ENCODE measurements around the gene RHOJ.
"Not testable (repeated sequence)": the region's sequence is repeated elsewhere in the genome, so short reads cannot be mapped to it uniquely, and the experiment has no call there.

The RHOJ gene

DNA sequence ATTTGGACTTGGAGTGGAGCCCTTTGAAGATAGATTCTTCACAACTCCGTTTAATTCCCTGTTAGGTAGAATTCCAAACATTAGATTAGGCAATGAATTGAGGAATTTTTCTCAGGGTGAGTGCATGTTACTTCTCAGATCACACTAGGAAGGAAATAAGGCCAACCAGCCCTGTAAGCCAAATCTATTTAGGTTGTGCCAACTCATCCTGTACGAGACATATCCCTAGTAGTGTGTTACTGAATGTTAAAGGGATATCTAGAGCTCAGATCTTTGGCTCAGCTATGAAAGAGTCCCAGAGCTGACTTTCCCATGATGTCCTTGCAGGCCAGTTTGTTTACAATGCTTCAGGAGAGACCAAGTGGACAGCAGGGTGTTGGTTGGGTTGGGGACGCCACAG is 68.9 kb downstream of the RHOJ start:
- DNase-seq: no peak

DNA sequence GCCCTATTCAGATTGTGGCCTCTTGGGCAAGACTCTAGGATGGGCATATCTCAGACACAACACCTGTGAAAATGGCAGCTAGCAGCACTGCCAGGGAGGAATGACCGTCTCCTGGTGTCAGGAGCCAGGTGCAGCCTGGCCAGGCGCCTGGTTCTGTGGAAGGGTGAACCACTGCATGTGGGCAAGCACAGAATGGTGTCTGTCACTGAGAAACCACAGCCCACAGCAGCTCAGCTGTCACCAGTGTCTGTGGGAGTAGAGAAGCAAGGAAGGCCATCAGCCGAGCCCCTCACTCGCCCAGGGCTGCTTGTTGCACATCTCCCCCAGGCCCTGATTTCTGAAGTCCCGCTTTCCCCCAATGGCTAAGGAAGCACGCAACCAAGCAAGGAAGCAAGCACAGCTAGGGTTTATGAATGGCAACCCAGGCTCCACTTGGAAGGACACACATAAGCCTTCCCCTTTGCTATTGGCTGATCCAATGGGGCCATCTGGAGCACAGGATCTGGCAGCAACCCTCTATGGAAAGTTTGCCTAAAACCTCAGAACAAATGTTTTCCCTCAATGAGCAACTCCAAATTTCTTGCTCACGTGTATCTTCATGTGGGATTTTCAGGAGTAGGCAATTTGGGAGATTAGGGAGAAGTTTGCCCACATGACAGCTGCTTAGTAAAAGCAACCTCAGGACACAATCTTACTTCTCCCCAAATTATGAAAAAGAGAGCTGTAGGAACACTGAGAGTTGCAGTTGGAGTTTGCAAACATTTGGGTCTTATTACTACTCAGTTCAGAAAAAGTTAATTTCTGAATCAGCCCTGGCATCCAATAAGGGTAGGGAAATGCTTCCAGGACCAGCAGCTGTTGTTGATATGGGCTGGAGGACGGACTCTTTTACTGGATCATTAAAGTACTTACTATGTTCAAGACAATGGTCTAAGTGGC is 69.7 kb downstream of the RHOJ start:
- DNase-seq: no peak

DNA sequence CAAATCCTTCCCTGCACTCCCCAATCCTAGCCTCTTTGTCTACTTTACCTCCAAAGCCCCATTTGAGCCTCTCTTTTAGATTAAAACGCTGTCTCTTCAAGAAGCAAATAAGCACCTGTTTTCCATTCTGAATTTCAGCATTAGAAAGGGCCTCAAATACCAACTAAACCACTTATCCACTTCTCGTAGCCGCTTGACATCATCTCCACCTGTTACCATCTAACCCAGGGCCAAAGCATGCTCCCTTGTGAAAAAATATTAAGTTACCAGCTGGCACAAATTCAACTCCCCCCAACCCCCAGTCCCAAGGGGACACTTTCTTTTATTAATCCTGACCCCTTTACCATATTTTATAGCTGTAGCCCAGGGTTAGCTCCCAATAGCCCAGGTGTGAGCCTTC is 71.4 kb downstream of the RHOJ start:
- DNase-seq: no peak

GRCh38 chr14:63276016-63276415 is 71.8 kb downstream of the RHOJ start:
- no peak for DNase-seq

GRCh38 chr14:63276492-63277342 is 72.5 kb downstream of the RHOJ start:
- DNase-seq: no peak

DNA sequence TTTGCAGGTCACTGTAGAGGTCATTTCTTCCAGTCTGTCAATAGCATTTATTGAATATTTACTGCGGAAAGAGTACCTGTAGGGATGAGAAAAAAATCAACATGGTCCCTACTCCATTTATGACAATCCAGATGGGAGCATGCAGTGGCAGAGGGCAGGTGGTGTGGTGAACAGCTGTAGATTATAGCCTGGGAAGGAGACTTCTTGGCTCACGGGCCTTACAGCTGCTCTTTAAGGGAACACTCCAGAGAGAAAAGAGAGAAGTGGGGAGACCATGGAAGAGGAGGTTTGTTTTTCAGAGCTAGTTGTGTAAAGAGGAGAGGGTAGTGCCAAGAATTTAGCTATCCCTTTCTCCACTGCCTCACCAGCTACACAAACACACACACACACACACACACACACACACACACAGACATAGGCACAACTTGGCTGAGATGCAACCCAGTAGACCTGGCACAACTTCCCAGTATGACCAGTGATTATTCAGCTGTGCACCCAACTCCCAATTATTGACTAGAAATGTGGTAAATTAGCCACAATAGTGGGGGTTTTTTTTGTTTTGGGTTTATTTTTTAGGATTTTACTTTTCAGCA is 73.4 kb downstream of the RHOJ start:
- no peak for DNase-seq

DNA sequence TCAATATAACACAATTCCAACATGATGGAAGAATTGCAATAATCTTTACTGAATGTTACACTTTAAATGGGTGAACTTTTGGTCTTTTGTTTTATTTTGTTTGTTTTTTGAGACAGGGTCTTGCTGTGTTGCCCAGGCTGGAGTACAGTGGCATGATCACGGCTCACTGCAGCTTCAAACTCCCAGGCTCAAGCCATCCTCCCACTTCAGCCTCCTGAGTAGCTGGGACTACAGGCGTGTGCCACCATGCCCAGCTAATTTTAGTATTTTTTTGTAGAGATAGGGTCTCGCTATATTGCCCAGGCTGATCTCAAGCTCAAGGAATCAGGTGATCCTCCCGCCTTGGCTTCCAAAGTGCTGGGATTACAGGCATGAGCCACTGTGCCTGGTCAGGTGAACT is 75.7 kb downstream of the RHOJ start:
- DNase-seq: not testable (repeated sequence)

DNA sequence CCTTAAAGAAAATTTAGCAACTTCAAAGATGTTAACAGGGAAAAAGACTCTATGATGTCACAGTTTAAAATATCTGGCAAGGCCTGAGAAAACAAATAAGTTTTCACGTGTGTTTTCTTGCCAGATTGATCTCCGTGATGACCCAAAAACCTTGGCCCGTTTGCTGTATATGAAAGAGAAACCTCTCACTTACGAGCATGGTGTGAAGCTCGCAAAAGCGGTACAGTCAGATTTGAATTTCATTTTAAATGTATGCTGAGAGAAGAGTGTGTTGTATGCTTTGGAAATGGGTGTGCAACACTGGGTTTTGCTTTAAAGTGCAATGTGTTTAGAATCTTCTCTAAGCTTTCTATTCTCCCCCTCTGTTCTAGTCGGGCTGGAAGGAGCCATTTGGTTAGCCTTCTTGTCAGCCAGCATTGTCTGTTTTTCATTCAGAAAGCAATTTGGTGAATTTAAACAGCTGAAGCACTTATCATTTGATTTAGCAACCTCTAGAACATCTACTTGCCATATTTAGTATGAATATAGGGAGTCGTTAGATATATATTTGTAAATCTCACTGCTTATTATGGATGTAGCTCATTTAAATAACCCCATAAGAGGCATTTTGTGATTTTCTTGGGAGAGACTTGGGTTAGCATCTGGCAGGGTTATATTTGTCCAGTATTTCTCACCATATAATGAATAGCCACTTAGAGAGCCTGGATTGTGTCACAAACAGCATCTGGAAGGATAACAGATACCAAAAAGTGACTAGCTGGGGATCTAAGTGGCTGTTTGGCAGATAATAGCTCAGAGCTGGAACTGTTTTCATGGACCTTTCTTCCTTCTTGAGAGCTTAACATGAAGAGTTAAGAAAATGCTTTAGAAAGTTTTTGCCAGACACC is 79.0 kb downstream of the RHOJ start:
- no peak for DNase-seq

DNA sequence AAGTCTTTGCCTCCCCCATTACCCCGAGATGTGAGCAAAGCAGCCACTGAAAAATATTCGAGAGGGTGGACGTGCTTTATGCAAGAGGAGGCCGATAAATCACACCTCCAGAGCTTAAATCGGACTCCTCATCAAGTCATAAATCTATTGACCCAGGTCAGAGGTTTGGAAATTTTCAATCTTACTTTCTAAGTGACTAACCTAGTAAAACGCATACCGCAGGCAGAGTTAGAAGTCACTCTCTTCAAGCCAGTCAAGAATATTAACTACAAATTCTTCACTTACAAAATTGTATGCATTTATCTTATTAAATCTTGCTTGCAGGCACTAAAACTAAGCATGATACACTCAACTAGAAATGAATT is 79.6 kb downstream of the RHOJ start:
- DNase-seq: no peak

- no peak for DNase-seq
These were observed 81.8 kb downstream of the RHOJ start for GRCh38 chr14:63286071-63286470.

DNA sequence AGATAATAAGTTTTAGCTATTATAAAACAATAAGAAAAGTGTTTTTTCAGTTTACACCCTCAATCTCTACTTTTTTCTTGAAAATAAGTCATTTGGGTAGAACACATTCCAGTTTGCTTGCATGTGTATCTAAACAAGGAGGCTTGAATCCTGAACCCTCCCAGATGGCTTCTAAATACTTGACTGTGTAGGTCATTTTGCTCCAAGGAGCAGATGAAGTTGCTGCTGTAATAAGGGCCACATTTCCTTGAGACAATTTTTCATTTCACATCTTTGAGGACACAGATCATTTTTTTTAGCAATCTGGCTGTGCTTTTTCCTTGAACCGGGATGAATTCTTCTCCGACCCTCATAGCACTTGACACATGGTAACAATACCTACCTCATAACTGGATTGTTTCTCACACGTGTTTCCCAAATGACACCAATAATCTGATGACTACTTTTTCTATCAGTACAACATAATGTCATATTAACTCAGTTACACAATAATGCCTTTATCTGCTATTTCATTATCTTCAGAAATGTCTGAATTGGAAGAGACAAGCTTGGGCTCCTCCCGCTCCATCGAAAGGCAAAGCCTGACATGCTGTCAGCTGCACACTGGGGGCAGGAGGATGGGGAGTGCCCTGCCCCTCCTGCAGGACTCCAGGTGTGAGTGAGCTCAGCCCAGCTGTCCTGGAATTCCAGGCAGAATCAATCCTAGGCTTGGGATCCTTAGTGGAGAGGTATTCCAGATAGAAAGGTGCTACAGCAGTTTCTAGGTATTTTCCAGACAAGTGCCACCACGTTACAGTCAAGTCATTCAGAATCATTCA is 83.6 kb downstream of the RHOJ start:
- DNase-seq: no peak

- no peak for DNase-seq
These were observed 84.6 kb downstream of the RHOJ start for GRCh38 chr14:63288853-63289252.

DNA sequence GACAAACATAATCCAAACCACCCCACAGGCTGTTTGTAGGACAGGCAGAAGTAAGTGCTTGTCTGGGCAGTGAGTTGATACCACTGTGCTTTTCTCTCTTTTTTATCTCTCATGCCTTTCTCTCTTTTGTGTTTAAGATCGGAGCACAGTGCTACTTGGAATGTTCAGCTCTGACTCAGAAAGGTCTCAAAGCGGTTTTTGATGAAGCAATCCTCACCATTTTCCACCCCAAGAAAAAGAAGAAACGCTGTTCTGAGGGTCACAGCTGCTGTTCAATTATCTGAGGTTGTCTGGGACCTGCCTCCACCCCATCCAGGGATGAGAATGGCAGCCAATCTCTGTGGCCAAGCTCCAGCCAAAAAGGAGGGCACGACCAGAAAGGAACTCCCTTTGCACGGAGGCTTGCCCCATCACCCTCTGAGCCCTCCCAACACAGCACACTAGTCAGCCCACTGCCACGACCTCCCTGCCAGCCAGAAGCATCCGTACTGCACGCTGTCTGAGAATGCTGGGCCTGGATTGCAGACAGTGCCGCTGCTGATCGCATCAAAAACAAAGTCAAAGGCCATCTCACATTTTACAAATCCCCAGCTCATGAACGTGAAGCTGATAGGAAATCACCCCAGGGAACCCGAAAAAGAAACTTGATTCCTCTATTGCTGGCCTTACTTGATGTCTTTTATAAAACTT is 86.6 kb downstream of the RHOJ start:
- no peak for DNase-seq

DNA sequence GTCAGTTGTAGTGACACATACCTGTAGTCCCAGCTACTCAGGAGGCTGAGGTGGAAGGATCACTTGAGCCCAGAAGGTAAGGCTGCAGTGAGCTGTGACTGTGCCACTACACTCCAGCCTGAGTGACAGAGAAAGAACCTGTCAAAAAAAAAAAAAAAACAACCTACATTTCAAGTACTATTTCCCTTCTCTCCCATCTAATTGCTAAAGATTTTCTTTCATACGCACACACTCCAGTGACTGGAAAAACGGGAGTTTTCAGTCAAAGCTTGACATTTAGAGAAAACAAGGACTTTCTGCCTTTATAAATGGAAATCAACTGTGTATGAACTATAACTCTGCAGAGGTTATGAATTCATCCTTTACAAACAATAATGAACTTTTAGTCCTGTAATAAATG is 88.6 kb downstream of the RHOJ start:
- no peak for DNase-seq

DNA sequence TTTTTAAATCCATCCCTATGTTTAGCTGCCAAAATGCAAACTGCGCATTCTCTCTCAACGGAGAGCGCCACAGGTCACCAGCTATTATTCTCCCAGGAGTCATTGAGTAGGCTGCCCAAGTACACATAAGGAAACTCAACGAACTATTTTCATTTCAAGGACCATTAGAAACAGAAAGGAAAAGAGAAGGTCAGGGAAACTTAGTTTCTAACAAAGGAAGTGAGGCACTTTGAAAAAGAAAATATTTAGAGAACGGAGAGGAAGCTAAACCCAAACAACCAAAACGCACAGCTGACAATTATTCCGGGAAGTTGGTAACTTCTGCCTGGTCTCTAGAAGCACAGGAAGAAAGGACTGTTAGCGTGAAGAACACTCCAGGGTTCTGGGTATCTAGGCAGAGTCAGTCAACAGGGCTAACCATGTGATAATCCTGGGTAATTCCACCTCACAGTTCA is 91.0 kb downstream of the RHOJ start:
- no peak for DNase-seq

- DNase-seq: no peak
These were observed 91.9 kb downstream of the RHOJ start for GRCh38 chr14:63296060-63296563.

- no peak for DNase-seq
These were observed 93.3 kb downstream of the RHOJ start for GRCh38 chr14:63297372-63298063.

DNA sequence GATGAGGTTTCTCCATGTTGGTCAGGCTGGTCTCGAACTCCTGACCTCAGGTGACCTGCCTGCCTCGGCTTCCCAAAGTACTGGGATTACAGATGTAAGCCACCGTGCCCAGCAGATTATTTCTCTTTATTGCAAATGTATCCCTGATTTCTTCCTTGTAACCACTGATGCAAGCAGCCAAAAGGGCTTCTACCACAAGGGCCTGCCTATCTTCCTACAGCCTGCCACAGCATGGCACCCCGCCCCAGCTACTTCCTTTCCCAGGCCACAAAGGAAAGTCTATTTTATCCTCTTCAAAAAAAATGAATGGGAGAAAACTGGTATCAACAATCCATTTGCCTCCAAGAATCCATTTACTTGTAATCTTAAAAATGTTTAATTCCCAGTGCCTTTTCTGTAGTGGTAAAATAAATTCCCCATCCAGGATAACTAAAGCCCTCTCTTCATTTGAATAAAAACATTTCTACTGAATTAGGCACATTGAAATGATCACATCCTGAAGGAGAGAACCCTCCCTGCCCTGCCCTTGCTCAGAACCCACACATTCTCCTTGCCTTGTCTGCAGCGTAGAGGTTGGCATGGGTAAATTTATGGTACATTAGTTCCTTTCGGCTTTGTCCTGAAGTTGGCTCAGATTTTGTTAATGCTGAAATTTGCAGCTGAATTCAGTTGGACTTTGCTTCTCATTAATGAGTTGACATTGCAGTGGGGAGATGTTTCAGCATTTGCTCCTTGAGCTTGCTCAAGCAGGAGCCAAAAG is 95.3 kb downstream of the RHOJ start:
- no peak for DNase-seq

DNA sequence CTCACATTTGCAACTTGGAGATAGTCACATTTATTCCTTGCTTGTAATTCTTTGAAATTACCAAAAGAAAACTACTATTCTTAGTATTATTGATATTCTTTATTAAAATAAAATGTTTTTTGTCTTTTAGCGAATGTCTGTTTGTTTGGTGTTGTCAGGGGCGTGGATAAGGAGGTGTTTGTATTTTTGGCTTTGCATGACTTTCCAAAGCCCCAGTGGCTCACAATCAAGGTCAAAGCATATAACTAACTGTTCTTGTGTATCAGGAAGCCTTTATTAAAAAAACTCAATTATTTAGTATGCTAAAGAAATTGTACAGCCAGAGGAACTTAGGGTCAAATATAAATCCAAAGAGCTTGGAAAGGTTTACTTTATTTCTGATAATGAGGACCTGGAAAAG is 96.6 kb downstream of the RHOJ start:
- no peak for DNase-seq
